ENCODE results near the gene PDK2. TPM values are rescaled to one million over a fixed set of nuclear protein-coding genes. Genes with fewer than 3 reads are reported as not detected.

Gene PDK2
- total RNA-seq, 1 donor from 2014 or later = 14.5 TPM

- H3K36me3 ChIP-seq (ENCODE audit: control insufficient read depth, insufficient read depth, low read length) = no peaks in the 10 kb centered on the region
- TF ChIP-seq, protein P1, sequence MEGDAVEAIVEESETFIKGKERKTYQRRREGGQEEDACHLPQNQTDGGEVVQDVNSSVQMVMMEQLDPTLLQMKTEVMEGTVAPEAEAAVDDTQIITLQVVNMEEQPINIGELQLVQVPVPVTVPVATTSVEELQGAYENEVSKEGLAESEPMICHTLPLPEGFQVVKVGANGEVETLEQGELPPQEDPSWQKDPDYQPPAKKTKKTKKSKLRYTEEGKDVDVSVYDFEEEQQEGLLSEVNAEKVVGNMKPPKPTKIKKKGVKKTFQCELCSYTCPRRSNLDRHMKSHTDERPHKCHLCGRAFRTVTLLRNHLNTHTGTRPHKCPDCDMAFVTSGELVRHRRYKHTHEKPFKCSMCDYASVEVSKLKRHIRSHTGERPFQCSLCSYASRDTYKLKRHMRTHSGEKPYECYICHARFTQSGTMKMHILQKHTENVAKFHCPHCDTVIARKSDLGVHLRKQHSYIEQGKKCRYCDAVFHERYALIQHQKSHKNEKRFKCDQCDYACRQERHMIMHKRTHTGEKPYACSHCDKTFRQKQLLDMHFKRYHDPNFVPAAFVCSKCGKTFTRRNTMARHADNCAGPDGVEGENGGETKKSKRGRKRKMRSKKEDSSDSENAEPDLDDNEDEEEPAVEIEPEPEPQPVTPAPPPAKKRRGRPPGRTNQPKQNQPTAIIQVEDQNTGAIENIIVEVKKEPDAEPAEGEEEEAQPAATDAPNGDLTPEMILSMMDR (IDR thresholded peaks at IDR 0.05; ENCODE audit: insufficient read depth, low read length, poor library complexity, severe bottlenecking) = no peak
- DNase-seq (ENCODE audit: low read depth) = no peak
- H3K4me3 ChIP-seq (ENCODE audit: low read depth, low read length) = no peak overlapping the region
- H3K27me3 ChIP-seq (ENCODE audit: control insufficient read depth, insufficient read depth, low read length) = no peaks in the 10 kb centered on the region
These were observed 46.9 kb upstream of the PDK2 start for GRCh38 chr17:50048146-50048720.

GRCh38 chr17:50048988-50049387 is 46.2 kb upstream of the PDK2 start:
- Histone ChIP-seq H3K27me3 (ENCODE audit: control insufficient read depth, insufficient read depth, low read length) (no peaks in the 10 kb centered on the region), H3K4me3 (ENCODE audit: low read depth, low read length) (no peak overlapping the region), H3K36me3 (ENCODE audit: control insufficient read depth, insufficient read depth, low read length) (no peaks in the 10 kb centered on the region)
- DNase-seq (ENCODE audit: low read depth) = no peak
- TF ChIP-seq, protein P1 (IDR thresholded peaks at IDR 0.05; ENCODE audit: insufficient read depth, low read length, poor library complexity, severe bottlenecking) = no peak

- no peaks in the 10 kb centered on the region for H3K36me3 ChIP-seq (ENCODE audit: control insufficient read depth, insufficient read depth, low read length)
- no peaks in the 10 kb centered on the region for H3K27me3 ChIP-seq (ENCODE audit: control insufficient read depth, insufficient read depth, low read length)
- TF ChIP-seq, protein P1 (IDR thresholded peaks at IDR 0.05; ENCODE audit: insufficient read depth, low read length, poor library complexity, severe bottlenecking) = no peak
- H3K4me3 ChIP-seq (ENCODE audit: low read depth, low read length) = no peak overlapping the region
- no peak for DNase-seq (ENCODE audit: low read depth)
These were observed 45.5 kb upstream of the PDK2 start for GRCh38 chr17:50049636-50050035.

DNA sequence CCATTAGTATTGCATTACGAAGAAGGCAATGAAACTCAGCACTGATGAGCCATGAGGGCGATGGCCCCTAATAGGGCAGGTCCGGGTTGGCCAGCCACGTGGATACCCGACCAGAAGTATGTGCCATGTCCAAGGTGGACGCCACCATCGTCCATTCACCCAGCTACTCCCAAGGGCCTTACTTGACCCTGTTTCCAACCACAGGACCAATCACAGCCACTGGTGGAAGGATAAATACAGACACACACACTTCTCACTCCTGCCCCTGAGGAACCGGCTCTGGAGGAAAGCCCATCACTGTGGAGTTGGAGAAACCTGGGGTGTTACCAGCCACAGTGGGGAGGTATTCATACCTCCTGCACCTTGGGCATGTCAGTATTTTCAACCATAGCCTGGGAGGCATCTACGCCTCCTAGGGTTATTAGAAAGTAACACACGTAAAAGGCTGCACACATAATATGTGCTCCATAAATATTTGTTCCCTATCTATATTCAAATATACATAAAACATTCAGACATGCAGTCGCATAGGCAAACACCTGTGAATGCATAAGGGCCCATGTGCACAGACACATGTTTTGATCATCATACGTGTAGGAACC is 44.6 kb upstream of the PDK2 start:
- Histone ChIP-seq H3K4me3 (ENCODE audit: low read depth, low read length) (no peak overlapping the region), H3K27me3 (ENCODE audit: control insufficient read depth, insufficient read depth, low read length) (no peaks in the 10 kb centered on the region), H3K36me3 (ENCODE audit: control insufficient read depth, insufficient read depth, low read length) (no peaks in the 10 kb centered on the region)
- TF ChIP-seq, protein P1 (IDR thresholded peaks at IDR 0.05; ENCODE audit: insufficient read depth, low read length, poor library complexity, severe bottlenecking) = no peak
- no peak for DNase-seq (ENCODE audit: low read depth)

GRCh38 chr17:50051082-50051576 is 44.0 kb upstream of the PDK2 start:
- Histone ChIP-seq H3K4me3 (ENCODE audit: low read depth, low read length) (no peak overlapping the region), H3K36me3 (ENCODE audit: control insufficient read depth, insufficient read depth, low read length) (no peaks in the 10 kb centered on the region), H3K27me3 (ENCODE audit: control insufficient read depth, insufficient read depth, low read length) (no peaks in the 10 kb centered on the region)
- DNase-seq (ENCODE audit: low read depth) = peak; percentile 86
- TF ChIP-seq, protein P1 (IDR thresholded peaks at IDR 0.05; ENCODE audit: insufficient read depth, low read length, poor library complexity, severe bottlenecking) = no peak

DNA sequence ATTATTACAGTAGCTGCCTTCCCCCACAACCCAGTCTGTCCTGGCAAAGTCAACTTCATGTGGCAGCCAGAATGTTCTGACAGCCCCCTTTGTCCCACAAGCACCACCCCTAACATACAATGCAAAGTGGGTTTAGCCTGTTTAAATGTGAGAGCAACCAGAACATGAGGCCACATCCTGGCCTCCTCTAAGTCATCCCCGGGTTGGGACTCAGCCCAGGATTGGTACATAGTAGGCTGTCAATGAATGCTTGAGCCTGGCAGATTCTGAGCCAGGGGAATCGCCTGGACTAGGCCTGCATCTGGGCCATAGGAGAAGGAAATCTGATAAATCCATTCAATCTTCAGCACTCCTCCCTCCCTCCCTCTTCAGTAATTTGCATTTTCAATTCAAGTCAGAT is 43.5 kb upstream of the PDK2 start:
- TF ChIP-seq, protein P1 (IDR thresholded peaks at IDR 0.05; ENCODE audit: insufficient read depth, low read length, poor library complexity, severe bottlenecking) = no peak
- Histone ChIP-seq H3K27me3 (ENCODE audit: control insufficient read depth, insufficient read depth, low read length) (no peaks in the 10 kb centered on the region), H3K4me3 (ENCODE audit: low read depth, low read length) (no peak overlapping the region), H3K36me3 (ENCODE audit: control insufficient read depth, insufficient read depth, low read length) (no peaks in the 10 kb centered on the region)
- no peak for DNase-seq (ENCODE audit: low read depth)

Measured in kidney epithelial cell (primary cell).